CD4-positive, alpha-beta T cell treated with Interleukin-6 for 4 hours (primary cell): ENCODE results near the gene AMOTL1.
"Not testable (repeated sequence)": the region's sequence is repeated elsewhere in the genome, so short reads cannot be mapped to it uniquely, and the experiment has no call there.

Experiments
- DNase-seq: peaks from one replicate; pipeline ENCODE4 v3.0.0-alpha.2; 2020; ENCODE audit warnings: mixed read lengths

The AMOTL1 gene

GRCh38 chr11:94884376-94884775 lies 116.2 kb downstream of the AMOTL1 start:
- DNase-seq: no peak

DNA sequence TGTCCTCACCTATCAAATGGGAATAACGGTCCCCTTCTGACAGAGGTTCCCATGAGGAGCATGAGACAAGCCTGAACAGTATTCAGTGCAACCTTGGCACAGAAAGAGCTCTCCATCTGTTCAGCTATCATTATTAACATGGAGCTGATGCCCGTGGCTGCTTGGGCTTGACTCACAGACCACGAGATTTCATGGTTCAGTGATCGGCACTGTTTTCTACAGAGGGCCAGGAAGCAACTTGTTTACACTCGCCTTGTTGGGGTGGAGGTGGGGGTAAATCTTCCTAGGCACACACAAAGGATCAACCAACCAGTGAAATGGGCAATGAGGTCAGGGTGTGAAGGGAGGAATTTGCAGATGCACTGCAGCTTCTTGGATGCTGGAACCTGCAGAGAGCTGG lies 117.0 kb downstream of the AMOTL1 start:
- no peak for DNase-seq

- no peak for DNase-seq
Observed at GRCh38 chr11:94885581-94885980, 117.4 kb downstream of the AMOTL1 start.

DNA sequence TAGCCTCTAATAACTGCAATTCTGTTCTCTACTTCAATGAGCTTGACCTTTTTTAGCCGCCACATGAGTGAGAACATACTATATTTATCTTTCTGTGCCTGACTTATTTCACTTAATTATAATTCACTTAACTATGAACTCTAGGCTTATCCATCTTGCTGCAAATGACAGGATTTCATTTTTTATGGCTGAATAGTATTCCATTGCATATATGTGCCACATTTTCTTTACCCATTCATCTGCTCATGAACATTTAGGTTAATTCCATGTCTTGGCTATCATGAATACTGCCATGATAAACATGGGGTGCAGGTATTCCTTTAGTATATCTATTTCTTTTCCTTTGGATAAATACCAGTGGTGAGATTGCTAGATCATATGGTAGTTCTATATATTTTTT lies 120.0 kb downstream of the AMOTL1 start:
- DNase-seq: no peak

- DNase-seq: no peak
Observed at GRCh38 chr11:94895451-94895850, 127.3 kb downstream of the AMOTL1 start.

DNA sequence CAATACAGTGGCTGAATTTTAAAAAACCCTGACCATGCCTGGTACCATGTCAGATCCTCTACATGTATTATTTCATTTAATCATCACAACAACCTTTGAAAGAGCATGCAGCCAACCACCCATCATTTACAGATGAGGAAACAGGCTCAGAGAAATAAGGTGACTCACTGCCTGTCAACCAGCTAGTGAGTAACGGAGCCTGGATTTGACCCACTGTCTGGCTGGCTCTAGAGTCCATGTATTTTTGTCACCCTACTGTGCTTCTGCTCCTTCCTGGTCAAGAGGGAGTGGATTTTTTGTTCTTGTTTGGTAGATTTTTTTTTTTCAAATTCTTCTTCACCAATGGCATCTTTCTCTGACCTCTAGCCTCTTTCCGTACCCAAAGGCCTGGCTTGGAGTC lies 127.8 kb downstream of the AMOTL1 start:
- DNase-seq: no peak

DNA sequence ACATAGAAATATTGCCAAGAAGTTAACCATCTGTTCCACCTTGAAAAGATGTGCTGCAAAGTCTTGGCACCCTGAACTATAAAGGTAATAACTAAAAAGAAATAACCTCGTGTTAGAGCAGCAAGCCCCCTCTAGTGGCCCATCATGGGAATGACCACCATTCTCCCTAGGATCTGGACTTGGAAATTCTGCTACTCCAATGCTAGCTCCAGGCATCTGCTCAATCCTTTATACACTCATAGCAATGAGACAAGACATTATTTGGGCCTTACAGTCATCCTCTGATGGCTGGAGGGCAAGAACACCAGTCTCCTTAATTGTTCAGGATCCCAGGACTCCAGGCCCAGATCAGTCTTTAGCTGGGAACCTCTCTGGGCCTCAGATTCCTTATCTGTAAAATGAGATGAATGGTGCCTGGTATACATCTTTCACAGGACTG lies 129.2 kb downstream of the AMOTL1 start:
- peak; percentile 34 for DNase-seq

DNA sequence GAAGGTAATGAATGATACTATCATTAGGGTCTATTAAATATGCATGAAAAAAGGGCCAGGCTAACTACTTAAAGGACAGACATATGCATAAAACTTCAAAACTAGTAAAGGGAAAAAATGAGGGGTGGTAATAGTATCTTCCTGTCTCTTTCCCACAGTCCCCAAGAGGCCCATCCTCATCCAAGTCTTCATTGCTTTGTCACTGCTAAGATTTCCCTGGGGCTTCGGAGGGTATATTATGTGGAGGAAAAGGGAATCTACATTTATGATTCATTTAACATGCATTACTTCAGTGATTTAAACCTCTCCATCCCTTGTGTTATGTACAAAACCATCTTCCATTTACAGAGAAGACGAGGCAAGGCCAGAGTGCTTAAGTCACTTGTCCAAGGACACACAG lies 139.1 kb downstream of the AMOTL1 start:
- DNase-seq: no peak

GRCh38 chr11:94909371-94909820 lies 141.2 kb downstream of the AMOTL1 start:
- no peak for DNase-seq

DNA sequence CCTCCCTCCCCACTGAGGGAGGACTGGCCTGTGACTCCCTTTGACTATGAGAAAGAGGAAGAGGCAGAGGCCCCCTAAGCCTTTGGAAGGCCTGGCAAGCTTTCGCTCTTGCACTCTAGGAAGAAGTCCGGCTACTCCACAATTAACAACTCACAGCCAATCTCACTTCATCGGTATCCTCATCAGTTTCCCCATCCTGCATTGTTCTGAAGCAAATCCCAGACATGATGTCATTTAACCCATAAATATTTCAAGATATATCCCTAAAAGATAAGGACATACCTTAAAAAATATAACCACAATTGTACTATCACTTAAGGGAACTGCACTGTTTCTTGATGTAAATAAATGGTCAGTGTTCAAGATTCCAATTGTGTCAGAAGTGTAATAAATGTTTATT lies 142.1 kb downstream of the AMOTL1 start:
- no peak for DNase-seq

DNA sequence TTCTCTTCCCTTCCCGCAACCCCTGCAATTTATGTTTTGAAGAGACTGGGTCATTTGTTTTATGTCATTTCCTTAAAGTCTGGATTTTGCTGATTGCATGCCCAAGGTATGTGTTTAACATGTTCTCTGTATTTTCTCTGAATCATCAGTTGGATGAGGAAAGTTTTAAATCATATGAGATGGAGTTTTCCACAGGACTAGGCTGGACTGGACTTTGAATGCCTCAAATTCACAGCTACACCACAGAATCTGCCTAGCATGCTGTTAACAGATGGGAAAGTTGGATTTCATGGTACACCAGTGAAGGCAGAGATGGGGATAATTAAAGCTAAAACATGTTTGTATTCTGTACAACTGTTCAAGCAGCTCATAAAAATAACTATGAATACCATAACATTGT lies 142.6 kb downstream of the AMOTL1 start:
- no peak for DNase-seq

- no peak for DNase-seq
Observed at GRCh38 chr11:94912806-94913205, 144.7 kb downstream of the AMOTL1 start.

DNA sequence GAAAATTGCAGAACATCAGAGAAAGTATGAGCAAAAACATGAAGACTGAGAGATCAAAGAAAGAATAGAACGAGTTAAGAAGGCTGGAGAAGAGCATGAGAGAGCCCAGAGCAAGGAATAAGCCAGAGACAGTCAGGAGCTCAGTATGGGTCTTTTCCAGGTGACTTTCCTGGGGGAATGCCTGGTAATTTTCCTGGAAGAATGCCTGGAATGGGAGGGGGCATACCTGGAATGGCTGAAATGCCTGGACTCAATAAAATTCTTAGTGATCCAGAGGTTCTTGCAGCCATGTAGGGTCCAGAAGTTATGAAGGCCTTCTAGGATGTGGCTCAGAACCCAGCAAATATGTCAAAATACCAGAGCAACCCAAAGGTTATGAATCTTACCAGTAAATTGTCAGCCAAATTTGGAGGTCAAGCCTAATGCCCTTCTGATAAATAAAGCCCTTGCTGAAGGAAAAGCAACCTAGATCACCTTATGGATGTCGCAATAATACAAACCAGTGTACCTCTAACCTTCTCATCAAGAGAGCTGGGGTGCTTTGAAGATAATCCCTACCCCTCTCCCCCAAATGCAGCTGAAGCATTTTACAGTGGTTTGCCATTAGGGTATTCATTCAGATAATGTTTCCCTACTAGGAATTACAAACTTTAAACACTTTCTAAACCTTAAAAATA lies 145.7 kb downstream of the AMOTL1 start:
- DNase-seq: not testable (repeated sequence)

GRCh38 chr11:94920311-94920710 lies 152.2 kb downstream of the AMOTL1 start:
- no peak for DNase-seq

DNA sequence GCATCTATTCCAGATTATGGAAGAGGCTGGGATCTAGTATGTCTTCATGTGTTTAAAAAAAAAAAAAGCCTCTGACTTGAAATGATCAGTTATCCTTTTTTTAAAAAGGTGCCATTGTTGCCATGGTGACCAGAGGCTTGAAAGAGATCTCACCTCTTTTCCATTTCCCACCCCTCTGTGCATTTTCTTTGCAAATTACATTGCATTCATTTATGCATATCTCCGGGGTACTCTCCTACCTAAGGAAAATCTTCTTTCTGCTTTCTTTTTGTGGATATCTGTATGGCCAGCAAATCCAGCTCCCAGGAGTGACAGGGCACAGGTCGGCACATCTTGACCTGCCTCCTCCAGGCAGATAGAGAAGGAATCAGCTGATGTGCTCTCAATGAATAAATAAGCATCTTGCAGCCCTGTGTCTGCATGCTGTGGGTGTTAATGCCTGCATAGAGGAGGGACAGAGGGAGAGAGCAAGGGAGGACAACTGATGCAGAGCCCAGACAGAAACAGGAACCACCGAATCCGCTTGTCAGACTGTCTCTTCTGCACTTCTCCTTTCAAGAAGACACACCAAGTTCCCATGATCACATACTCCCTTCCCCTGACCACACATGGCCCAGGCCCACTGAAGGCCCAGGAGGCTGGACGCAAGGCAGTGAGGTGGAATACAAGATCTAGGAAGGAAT lies 154.3 kb downstream of the AMOTL1 start:
- no peak for DNase-seq

GRCh38 chr11:94923004-94923334 lies 154.8 kb downstream of the AMOTL1 start:
- DNase-seq: no peak

- DNase-seq: peak; percentile 5
Observed at GRCh38 chr11:94924171-94924572, 156.0 kb downstream of the AMOTL1 start.

DNA sequence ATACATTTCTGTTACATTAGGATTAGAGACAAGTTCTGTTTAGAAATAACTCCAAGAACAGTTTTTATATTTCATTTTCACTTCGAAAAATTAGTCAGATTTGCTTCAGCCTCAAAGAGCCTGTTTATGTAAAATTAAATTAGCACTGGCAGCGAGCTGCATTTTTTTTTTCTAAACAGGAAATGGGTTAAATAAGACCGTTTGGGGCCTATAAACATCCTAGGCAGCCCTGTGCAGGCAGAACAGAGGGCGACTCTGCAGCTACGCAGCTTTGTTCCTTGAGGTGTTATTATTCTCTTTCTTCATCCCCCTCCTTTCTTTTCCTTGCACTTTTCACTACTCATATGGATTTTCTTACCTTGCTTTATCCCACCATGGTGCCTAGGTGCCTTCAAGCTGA lies 156.5 kb downstream of the AMOTL1 start:
- peak; percentile 37 for DNase-seq

DNA sequence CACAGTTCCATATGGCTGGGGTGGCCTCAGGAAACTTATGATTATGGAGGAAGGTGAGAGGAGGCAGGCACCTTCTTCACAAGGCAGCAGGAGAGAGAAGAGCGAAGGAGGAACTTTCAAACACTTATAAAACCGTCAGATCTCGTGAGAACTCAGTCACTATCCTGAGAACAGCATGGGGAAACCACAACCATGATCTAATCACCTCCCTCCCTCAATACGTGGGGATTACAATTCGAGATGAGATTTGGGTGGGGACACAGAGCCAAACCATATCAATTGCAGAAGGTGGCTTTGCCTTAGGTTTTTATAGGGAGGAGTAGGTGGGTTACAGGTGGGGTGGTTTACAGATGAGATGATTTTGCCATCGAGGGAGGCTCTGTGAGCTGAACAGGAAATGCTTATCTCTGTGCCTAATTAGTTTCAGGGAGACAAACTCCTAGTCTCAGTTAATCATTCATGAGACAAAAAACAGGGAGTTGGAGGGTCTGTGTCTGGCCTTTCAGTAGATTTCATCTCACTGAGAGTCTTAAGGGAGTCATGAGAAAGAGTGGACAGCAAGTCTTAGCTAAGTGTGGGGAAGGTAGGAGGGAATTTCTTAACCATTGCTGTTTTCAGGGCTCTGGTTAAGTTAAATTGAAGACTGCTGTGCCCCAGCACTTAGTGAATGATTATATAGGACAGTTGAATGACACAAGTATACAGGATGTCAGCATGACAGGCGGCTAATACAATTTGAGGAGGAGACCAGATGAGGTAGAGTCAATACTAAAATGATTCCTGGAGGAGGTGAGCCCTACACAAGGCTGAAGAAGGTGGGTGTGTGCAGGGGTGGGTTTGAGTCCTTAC lies 157.5 kb downstream of the AMOTL1 start:
- no peak for DNase-seq

DNA sequence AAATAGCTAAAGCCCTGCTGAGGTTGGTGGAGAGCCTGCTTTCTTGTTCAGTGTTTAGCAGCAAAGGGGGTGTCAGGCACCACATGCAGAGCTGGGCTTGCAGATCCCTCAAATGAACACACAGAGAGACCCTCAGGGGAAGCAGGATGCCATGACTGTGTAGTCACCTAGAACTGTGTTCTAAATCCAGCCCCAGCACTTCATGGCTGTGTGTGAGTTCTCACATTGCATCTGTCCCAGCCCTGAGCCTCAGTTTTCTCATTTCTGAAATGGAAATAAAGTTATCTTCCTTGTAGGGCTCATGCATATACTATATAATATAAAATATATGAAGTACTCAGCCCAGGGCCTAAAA lies 158.1 kb downstream of the AMOTL1 start:
- no peak for DNase-seq
